Neuron (in vitro differentiated cells): ENCODE measurements around the gene TNIK.
"Not testable (repeated sequence)": the region's sequence is repeated elsewhere in the genome, so short reads cannot be mapped to it uniquely, and the experiment has no call there.

Source experiments
- H2AFZ ChIP-seq: one replicate; pipeline ENCODE4 v1.6.1; 2013; ENCODE audit warnings: low read depth, mild to moderate bottlenecking, inconsistent platforms, low read length, moderate library complexity
- H3K27me3 ChIP-seq: one replicate; pipeline ENCODE4 v1.6.1; 2013; ENCODE audit warnings: low read length; ENCODE audit not compliant: insufficient read depth
- H3K36me3 ChIP-seq: one replicate; pipeline ENCODE4 v1.6.1; 2013; ENCODE audit warnings: low read length; ENCODE audit not compliant: insufficient read depth
- H3K4me1 ChIP-seq: one replicate; pipeline ENCODE4 v1.6.1; 2013; ENCODE audit warnings: low read length; ENCODE audit not compliant: insufficient read depth
- H3K4me3 ChIP-seq: 2 replicates; pipeline ENCODE4 v1.5.1; 2013; ENCODE audit warnings: mild to moderate bottlenecking, low read length, moderate library complexity
- H3K9me3 ChIP-seq: one replicate; pipeline ENCODE4 v1.6.1; 2013; ENCODE audit warnings: low read length

The TNIK gene

GRCh38 chr3:171118993-171119392 lies 341.2 kb downstream of the TNIK start:
- H3K36me3 ChIP-seq = peaks cover 12% of the 10 kb centered on the region
- H3K4me1 ChIP-seq, H3K27me3 ChIP-seq: not testable (repeated sequence)

GRCh38 chr3:171116824-171117395 lies 343.3 kb downstream of the TNIK start:
- Histone ChIP-seq H2AFZ (no peak overlapping the region), H3K4me1 (no peaks in the 10 kb centered on the region), H3K36me3 (peaks cover 4% of the 10 kb centered on the region), H3K9me3 (no peaks in the 10 kb centered on the region), H3K4me3 (no peak overlapping the region), H3K27me3 (no peaks in the 10 kb centered on the region)

More at GRCh38 chr3:171118993-171119392, 341.2 kb downstream of the TNIK start:
- H2AFZ ChIP-seq, H3K4me3 ChIP-seq, H3K9me3 ChIP-seq: not testable (repeated sequence)

GRCh38 chr3:171116365-171116764 lies 343.8 kb downstream of the TNIK start:
- H3K4me3 ChIP-seq = no peak overlapping the region
- H3K36me3 ChIP-seq = peaks cover 6% of the 10 kb centered on the region
- H3K27me3 ChIP-seq = no peaks in the 10 kb centered on the region
- no peaks in the 10 kb centered on the region for H3K9me3 ChIP-seq
- H3K4me1 ChIP-seq = no peaks in the 10 kb centered on the region
- no peak overlapping the region for H2AFZ ChIP-seq

- no peak overlapping the region for H3K4me3 ChIP-seq
- no peaks in the 10 kb centered on the region for H3K4me1 ChIP-seq
- H3K9me3 ChIP-seq = no peaks in the 10 kb centered on the region
- peaks cover 10% of the 10 kb centered on the region for H3K36me3 ChIP-seq
- no peak overlapping the region for H2AFZ ChIP-seq
- H3K27me3 ChIP-seq = no peaks in the 10 kb centered on the region
Observed at GRCh38 chr3:171115667-171116066, 344.5 kb downstream of the TNIK start.

- Histone ChIP-seq H3K9me3 (no peaks in the 10 kb centered on the region), H2AFZ (no peak overlapping the region), H3K36me3 (peaks cover 13% of the 10 kb centered on the region), H3K4me1 (no peaks in the 10 kb centered on the region), H3K4me3 (no peak overlapping the region), H3K27me3 (no peaks in the 10 kb centered on the region)
Observed at GRCh38 chr3:171113716-171114115, 346.5 kb downstream of the TNIK start.

GRCh38 chr3:171110715-171111114 lies 349.5 kb downstream of the TNIK start:
- Histone ChIP-seq H3K27me3 (no peaks in the 10 kb centered on the region), H3K9me3 (no peaks in the 10 kb centered on the region), H2AFZ (no peak overlapping the region), H3K4me3 (no peak overlapping the region), H3K36me3 (peaks cover 37% of the 10 kb centered on the region), H3K4me1 (no peaks in the 10 kb centered on the region)

GRCh38 chr3:171108066-171108465 lies 352.1 kb downstream of the TNIK start:
- Histone ChIP-seq H2AFZ (no peak overlapping the region), H3K36me3 (peaks cover 37% of the 10 kb centered on the region), H3K27me3 (no peaks in the 10 kb centered on the region), H3K4me1 (no peaks in the 10 kb centered on the region), H3K9me3 (no peaks in the 10 kb centered on the region), H3K4me3 (no peak overlapping the region)

- Histone ChIP-seq H3K4me3 (no peak overlapping the region), H3K36me3 (peaks cover 28% of the 10 kb centered on the region), H3K9me3 (no peaks in the 10 kb centered on the region), H3K4me1 (no peaks in the 10 kb centered on the region), H2AFZ (no peak overlapping the region), H3K27me3 (no peaks in the 10 kb centered on the region)
Observed at GRCh38 chr3:171103185-171103584, 357.0 kb downstream of the TNIK start.

GRCh38 chr3:171101982-171102641 lies 358.1 kb downstream of the TNIK start:
- Histone ChIP-seq H3K36me3 (peaks cover 20% of the 10 kb centered on the region), H3K9me3 (no peaks in the 10 kb centered on the region), H3K4me3 (no peak overlapping the region), H3K27me3 (no peaks in the 10 kb centered on the region), H2AFZ (no peak overlapping the region), H3K4me1 (no peaks in the 10 kb centered on the region)

- Histone ChIP-seq H3K4me3 (no peak overlapping the region), H3K36me3 (peaks cover 10% of the 10 kb centered on the region), H3K27me3 (no peaks in the 10 kb centered on the region), H3K9me3 (no peaks in the 10 kb centered on the region), H2AFZ (no peak overlapping the region), H3K4me1 (no peaks in the 10 kb centered on the region)
Observed at GRCh38 chr3:171099911-171100310, 360.3 kb downstream of the TNIK start.

GRCh38 chr3:171095063-171095462 lies 365.1 kb downstream of the TNIK start:
- H3K36me3 ChIP-seq = peaks cover 6% of the 10 kb centered on the region

GRCh38 chr3:171094411-171094810 lies 365.8 kb downstream of the TNIK start:
- Histone ChIP-seq H3K36me3 (peaks cover 3% of the 10 kb centered on the region), H3K9me3 (no peaks in the 10 kb centered on the region), H2AFZ (no peak overlapping the region), H3K4me1 (peaks cover 5% of the 10 kb centered on the region), H3K4me3 (no peak overlapping the region), H3K27me3 (no peaks in the 10 kb centered on the region)

More at GRCh38 chr3:171095063-171095462, 365.1 kb downstream of the TNIK start:
- no peaks in the 10 kb centered on the region for H3K4me1 ChIP-seq
- H3K4me3 ChIP-seq = no peak overlapping the region
- no peaks in the 10 kb centered on the region for H3K27me3 ChIP-seq
- no peaks in the 10 kb centered on the region for H3K9me3 ChIP-seq
- H2AFZ ChIP-seq = no peak overlapping the region

- H2AFZ ChIP-seq = no peak overlapping the region
- no peaks in the 10 kb centered on the region for H3K9me3 ChIP-seq
- peaks cover 3% of the 10 kb centered on the region for H3K36me3 ChIP-seq
- H3K4me1 ChIP-seq = peaks cover 15% of the 10 kb centered on the region
- no peak overlapping the region for H3K4me3 ChIP-seq
- H3K27me3 ChIP-seq = no peaks in the 10 kb centered on the region
Observed at GRCh38 chr3:171093462-171093861, 366.7 kb downstream of the TNIK start.

GRCh38 chr3:171092467-171092911 lies 367.7 kb downstream of the TNIK start:
- no peak overlapping the region for H2AFZ ChIP-seq
- H3K36me3 ChIP-seq = peaks cover 3% of the 10 kb centered on the region
- H3K27me3 ChIP-seq = no peaks in the 10 kb centered on the region
- H3K9me3 ChIP-seq = no peaks in the 10 kb centered on the region
- H3K4me3 ChIP-seq = no peak overlapping the region
- H3K4me1 ChIP-seq = peaks cover 15% of the 10 kb centered on the region
